SK-N-MC (cell line): Measurements from ENCODE around the gene NEUROD2.

Experiments
- EZH2 ChIP-seq: fragments of 200-600 bp; sonication (generic); IDR thresholded peaks from one replicate; pipeline ENCODE4 v1.6.1; 2017; ENCODE audit warnings: antibody characterized with exemption
- POLR2AphosphoS5 ChIP-seq: IDR thresholded peaks from 2 replicates; pipeline ENCODE4 v1.6.1; 2012; ENCODE audit warnings: mild to moderate bottlenecking, low read depth, low read length, borderline replicate concordance

GRCh38 chr17:39641097-39641496 is 33.4 kb upstream of the NEUROD2 start:
- TF ChIP-seq EZH2 (no peak), POLR2AphosphoS5 (no peak)
